ENCODE results near the gene METAP1D. TPM values are rescaled to one million over a fixed set of nuclear protein-coding genes. Genes with fewer than 3 reads are reported as not detected.
A peak's percentile ranks its signal among the peaks of the same experiment; 100 is the strongest.

Gene METAP1D
- polyA plus RNA-seq, 4 donors, result 10.6 to 15.8 (median 13.2) TPM

DNA sequence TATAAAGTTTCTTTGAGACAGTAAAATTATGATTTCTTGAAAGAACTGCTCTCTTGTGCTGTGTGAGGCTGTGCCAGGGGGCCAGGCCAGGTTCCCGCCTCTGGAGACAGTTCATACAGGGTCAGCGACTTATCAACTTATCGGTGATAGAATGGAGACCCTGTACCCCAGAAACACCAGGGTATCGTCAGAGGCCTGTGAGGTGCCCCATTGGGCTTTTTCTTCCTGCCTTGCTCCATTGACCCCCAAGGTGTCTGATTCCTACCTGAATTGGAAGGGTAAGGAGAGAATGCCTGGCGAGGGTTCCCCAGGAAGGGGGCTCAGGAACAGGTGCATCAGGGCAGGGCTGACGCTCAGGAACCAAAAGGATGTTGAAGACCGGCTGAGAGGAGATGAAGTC is 89.9 kb downstream of the METAP1D start:
- no peak for DNase-seq (ENCODE audit: low read depth in 4 of 4, low spot score in 3 of 4)

DNA sequence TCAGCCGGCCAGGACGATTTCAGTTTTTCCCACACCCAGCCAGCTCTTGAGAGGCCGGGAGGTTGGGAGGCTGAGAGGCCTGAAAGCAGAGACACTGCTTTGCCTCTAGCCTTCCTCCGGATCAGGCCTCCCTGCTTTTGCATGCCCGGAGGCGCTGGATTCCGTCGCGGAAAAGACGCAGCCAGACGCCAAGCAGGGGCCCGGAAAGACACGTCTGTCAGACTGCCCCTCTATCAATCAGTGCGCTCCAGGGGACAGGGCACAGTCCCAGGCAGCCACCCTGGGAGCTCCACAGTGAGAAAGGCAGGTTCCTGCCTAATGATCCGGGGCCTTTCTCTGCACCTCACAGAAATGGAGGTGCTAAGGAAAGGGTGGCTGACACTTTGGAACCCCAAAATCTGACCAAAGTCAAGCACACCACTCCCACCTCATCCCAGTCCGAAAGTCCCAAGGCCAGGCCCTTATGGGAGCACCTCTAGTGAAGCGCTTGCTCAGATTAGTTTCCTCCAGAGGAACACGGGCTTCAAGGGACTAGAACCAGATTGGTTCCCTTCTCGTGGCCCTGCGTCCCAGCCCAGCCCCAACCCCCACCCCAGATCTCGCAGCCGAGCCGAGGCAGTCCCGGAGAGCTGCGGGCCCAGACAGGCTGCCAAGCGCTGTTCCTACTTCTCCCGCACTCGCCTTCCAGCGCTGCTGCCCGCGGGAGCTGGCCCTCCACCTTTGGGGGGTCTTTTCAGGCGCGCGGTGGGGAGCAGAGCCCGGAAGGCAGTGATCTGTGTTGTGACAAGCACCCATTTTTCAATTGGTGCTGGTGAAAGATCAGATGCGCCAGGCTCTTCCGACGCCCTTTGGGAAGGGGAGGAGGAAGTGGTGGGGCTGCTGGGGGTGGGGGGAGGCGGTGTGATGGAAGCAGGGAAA is 90.5 kb downstream of the METAP1D start:
- no peak for DNase-seq (ENCODE audit: low read depth in 4 of 4, low spot score in 3 of 4)

DNA sequence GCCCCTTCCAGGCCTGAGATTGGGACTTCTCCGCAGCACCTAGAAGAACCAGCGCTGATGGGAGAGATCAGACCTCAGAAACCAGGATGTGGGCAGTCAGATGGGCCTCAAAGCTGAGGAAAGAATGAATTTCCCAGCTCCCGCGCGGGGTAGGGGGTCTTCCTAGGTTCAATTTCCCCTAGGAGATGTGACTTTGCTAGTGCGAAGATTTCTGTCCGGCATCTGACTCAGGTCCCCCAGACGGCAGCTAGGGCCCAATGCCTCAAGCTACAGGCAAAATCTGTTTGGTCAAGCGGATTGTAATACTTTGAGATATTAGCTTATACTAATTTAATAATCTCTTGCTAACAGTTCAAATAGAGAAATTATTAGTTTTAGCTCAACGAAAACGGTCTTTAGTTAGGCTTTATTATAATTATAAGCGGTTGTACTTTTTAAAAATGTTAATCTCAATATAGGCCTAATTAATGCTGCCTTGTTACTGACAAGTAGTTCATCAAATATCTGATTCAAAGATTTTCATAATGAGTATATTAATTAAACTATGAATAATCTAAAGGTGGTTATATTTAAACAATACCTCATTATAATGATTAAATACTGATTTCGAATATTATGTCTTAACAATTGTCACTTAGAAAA is 91.4 kb downstream of the METAP1D start:
- no peak for DNase-seq (ENCODE audit: low read depth in 4 of 4, low spot score in 3 of 4)

DNA sequence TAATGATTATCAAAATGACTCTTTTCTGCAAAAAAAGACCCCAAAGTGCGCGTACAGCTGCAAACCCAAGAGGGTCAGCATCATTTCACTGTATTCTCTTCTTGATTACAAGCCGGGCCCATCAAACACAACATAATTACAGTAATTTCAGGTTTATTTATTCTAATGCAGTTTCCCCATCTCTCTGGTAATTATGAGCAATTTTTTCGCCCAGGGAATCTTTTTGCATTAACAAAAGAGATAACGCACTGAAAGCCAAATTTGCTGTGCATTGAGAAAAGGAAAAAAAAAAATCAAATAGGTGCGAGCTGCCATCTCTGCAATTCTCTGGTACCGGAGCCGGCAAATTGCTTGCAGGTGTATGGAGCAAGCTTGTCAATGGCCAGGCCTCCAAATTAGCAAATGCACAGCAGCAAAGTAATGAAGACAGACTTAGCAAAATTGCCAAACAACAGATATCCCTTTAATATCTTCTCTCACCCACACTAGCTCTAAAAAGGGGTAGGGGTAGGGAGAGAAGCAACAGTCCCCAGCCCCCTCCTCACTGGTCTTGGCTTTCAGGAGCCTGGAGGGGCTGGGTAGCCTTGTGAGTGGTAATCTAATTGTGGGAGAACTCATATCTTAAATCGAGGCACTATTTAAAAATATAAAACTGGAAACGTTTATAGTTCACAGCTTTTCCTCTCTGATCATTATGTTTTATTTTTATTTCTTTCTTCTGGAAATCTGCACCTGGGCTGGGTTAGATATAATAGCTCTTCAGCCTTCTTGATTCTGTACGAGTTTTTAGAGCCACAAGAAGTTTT is 92.2 kb downstream of the METAP1D start:
- no peak for DNase-seq (ENCODE audit: low read depth in 4 of 4, low spot score in 3 of 4)

GRCh38 chr2:172092716-172093415 is 93.1 kb downstream of the METAP1D start:
- no peak for DNase-seq (ENCODE audit: low read depth in 4 of 4, low spot score in 3 of 4)

DNA sequence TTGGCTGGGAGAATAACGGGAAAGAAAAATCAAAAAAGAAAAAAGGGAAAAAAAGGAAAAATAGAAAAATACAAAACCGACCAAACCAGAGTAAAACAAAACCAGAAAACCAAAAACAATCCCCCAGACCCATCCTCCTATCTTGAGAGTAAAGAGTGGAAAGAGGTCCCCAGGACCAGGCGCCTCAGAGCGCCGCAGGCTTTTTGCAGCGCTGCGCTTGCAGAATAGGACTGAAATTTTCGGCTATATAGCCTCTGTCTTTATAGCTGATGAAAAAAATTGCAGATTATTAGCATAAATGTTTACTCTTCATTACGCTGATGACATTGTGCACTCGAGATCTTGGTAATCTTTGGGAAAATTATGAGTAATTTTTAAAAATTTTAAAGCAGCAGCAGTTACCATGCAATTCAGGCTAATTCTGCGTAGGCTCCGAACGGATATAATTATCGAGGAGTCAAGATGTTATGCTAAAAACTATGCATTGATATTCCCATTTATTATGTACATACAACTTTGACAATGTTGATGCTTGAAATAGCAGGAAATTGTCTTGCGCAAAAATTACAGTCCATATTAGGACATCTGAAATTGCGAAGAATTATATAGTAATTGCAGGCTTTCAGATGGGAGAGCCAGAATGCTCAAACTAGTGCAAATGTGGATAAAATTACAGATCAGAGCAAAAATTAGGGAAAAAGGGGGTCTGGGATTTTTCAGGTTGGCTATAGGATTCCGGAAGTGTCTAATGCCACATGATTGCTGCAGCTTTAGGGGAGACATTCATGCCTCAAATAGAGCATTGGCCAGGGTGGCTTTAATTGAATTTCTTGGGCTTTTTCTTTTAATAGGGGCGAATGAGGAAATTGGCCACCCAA is 93.9 kb downstream of the METAP1D start:
- no peak for DNase-seq (ENCODE audit: low read depth in 4 of 4, low spot score in 3 of 4)

DNA sequence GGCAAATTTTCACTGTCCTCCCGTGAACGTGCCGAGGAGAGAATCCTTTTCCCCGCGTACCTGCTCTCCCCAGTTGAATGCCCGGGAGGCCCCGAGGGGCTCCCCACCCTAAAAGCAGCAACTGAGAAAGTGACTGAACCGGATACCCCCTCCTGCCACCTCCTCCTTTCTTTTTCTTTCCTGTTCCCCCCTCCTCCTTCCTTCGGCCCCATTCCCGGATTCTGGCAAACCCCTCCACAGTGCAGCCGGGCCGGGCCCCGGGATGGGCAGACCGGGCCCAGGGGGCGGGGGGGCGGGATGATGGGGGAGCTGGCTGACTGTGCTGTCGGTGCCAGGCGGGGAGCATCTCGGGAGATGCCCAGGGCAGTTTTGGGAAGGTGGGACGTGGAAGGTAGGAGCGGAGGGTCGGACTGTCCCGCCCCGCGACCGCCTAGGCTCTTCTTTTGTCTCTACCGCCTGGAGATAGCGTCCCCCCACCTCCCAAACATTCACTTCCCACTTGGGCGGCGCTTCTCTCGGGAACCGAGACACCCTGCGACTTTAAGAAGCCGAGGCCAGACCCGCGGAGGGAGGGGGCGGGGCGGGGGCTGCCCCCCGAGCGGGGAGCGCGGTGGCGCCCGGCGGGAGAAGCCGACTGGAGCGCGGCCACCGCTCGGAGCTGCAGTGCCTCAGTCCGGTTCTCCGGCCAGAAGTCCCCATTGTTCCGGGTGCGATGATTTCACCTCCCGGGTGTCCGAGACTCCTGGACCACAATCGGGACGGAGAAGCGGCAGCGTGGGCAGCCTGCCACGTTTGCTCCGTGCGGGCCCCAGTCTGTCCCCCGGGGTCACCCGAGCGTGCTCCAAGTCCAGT is 94.8 kb downstream of the METAP1D start:
- DNase-seq (ENCODE audit: low read depth in 4 of 4, low spot score in 3 of 4), result no peak

GRCh38 chr2:172095146-172095904 is 95.6 kb downstream of the METAP1D start:
- DNase-seq (ENCODE audit: low read depth in 4 of 4, low spot score in 3 of 4), result peak in 1 of 4 donors; percentile 21

GRCh38 chr2:172095905-172096625 is 96.3 kb downstream of the METAP1D start:
- peak in 1 of 4 donors; percentile 32 for DNase-seq (ENCODE audit: low read depth in 4 of 4, low spot score in 3 of 4)

GRCh38 chr2:172096626-172097547 is 97.1 kb downstream of the METAP1D start:
- DNase-seq (ENCODE audit: low read depth in 4 of 4, low spot score in 3 of 4), result peak in 1 of 4 donors; percentile 23

GRCh38 chr2:172097557-172098131 is 97.9 kb downstream of the METAP1D start:
- no peak for DNase-seq (ENCODE audit: low read depth in 4 of 4, low spot score in 3 of 4)

- no peak for DNase-seq (ENCODE audit: low read depth in 4 of 4, low spot score in 3 of 4)
Measured at GRCh38 chr2:172098287-172098649, 98.5 kb downstream of the METAP1D start.

GRCh38 chr2:172098650-172099471 is 99.1 kb downstream of the METAP1D start:
- DNase-seq (ENCODE audit: low read depth in 4 of 4, low spot score in 3 of 4), result peak in 1 of 4 donors; percentile 35

DNA sequence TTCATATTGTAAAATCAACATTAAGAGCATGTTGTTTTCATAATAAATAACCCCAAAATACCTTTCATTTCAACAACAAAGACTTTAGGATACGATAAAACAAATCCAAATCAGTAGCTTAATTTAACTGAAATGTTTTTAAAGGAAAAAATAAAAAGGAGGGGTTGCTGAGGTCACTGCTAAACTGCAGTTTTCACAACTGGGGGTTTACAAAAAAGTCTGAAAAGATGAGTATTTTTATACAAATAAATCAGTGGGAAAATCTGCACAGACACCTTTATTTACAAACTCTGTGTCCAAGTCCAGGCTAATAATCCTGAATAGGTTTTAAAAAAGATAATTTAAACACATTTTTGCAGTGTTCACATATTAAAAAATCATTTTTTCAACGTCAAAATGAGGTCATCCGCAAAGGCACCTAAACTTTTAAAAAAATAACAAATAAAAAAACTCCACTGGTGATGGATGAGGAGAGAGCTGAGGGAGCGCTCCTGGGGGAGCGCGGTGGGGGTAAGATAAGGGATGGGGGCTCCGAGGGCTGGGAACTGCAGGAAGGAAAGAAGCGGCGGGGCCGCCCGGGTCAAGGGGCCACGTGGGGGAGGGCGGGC is 99.8 kb downstream of the METAP1D start:
- DNase-seq (ENCODE audit: low read depth in 4 of 4, low spot score in 3 of 4), result no peak

All from right renal pelvis (tissue), 4 donors.